Esophagus squamous epithelium (tissue), 4 donors: ENCODE measurements around the gene STK10.

ENCODE experiments used
- POLR2A ChIP-seq, 4 donors: fragments of 450-650 bp; IDR thresholded peaks; one replicate each; pipeline ENCODE4 v1.6.1; 2017; ENCODE audit warnings: antibody characterized with exemption in 4 of 4, mild to moderate bottlenecking in 4 of 4, moderate library complexity in 3 of 4
- TF ChIP-seq, protein P1 (sequence below), 6 experiments: fragments of 450-650 bp in 4 of 6; fragments of 200-600 bp in 2 of 6; sonication (generic) in 2 of 6; IDR thresholded peaks; one replicate each; pipeline ENCODE4 v1.5.1; 2016 to 2019; ENCODE audit warnings: antibody characterized with exemption in 6 of 6, mild to moderate bottlenecking in 4 of 6, moderate library complexity in 4 of 6

- TF ChIP-seq, protein P1, sequence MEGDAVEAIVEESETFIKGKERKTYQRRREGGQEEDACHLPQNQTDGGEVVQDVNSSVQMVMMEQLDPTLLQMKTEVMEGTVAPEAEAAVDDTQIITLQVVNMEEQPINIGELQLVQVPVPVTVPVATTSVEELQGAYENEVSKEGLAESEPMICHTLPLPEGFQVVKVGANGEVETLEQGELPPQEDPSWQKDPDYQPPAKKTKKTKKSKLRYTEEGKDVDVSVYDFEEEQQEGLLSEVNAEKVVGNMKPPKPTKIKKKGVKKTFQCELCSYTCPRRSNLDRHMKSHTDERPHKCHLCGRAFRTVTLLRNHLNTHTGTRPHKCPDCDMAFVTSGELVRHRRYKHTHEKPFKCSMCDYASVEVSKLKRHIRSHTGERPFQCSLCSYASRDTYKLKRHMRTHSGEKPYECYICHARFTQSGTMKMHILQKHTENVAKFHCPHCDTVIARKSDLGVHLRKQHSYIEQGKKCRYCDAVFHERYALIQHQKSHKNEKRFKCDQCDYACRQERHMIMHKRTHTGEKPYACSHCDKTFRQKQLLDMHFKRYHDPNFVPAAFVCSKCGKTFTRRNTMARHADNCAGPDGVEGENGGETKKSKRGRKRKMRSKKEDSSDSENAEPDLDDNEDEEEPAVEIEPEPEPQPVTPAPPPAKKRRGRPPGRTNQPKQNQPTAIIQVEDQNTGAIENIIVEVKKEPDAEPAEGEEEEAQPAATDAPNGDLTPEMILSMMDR (IDR thresholded peaks at IDR 0.05): no peak
- TF ChIP-seq POLR2A (IDR thresholded peaks at IDR 0.05): no peak
Observed at GRCh38 chr5:172015346-172015745, 172.7 kb downstream of the STK10 start.
